ENCODE measurements around the gene ERFE.

GRCh38 chr2:238187618-238188548 is 29.1 kb downstream of the ERFE start:
- TF ChIP-seq CTCF (IDR thresholded peaks at IDR 0.05 in 4 of 5, conservative IDR thresholded peaks at IDR 0.05 in 1 of 5) (no peak), POLR2A (IDR thresholded peaks at IDR 0.05) (no peak)

All from gastrocnemius medialis (tissue), 4 donors.